ENCODE data around the gene RNGTT. TPM values are rescaled to one million over a fixed set of nuclear protein-coding genes. Genes with fewer than 3 reads are reported as not detected.

Gene RNGTT
- total and polyA plus RNA-seq, 8 donors = 12.1 to 18.5 (median 15.7) TPM

DNA sequence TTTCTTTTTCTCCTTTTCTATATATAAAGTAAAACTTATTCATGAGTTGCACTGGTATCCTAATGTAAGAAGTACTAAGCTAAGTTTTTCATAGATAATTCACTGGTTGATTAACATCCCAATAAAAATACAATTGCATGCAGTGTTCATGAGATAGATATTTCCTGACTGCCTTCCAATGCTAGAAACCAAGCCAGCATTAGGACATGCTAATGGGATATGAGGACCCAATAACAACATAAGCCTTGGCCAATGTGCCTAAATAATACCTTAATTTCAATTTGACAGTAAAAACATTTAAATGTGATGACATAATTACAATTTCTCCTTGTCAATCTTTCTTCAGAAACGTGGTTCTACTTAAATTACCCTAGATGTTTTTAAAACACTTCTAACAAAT is 152.7 kb downstream of the RNGTT start:
- DNase-seq (no peak), ATAC-seq (no peak)
- no peak for TF ChIP-seq CTCF (IDR thresholded peaks at IDR 0.05)
- Histone ChIP-seq H3K4me1 (no peaks in the 10 kb centered on the region), H3K4me3 (no peak overlapping the region), H3K27ac (no peak overlapping the region), H3K27me3 (no peaks in the 10 kb centered on the region), H3K36me3 (peaks cover 0 to 6% of the 10 kb centered on the region in 2 donors), H3K9me3 (peaks cover 0 to 18% of the 10 kb centered on the region in 2 donors)
- intact Hi-C loops (cut with DNase I) = no loop called here

GRCh38 chr6:88810089-88810488 is 153.3 kb downstream of the RNGTT start:
- H3K27ac ChIP-seq = no peak overlapping the region
- ATAC-seq (no peak), DNase-seq (no peak)
- H3K9me3 ChIP-seq = peaks cover 0 to 18% of the 10 kb centered on the region in 2 donors
- H3K4me1 ChIP-seq = no peaks in the 10 kb centered on the region
- peaks cover 0 to 6% of the 10 kb centered on the region in 2 donors for H3K36me3 ChIP-seq
- H3K4me3 ChIP-seq = no peak overlapping the region
- intact Hi-C loops (cut with DNase I) = no loop called here
- H3K27me3 ChIP-seq = no peaks in the 10 kb centered on the region
- no peak for TF ChIP-seq CTCF (IDR thresholded peaks at IDR 0.05)

- intact Hi-C loops (cut with DNase I) = no loop called here
- Histone ChIP-seq H3K27me3 (no peaks in the 10 kb centered on the region), H3K9me3 (peaks cover 0 to 18% of the 10 kb centered on the region in 2 donors), H3K4me3 (no peak overlapping the region), H3K27ac (no peak overlapping the region), H3K4me1 (no peaks in the 10 kb centered on the region), H3K36me3 (peaks cover 0 to 6% of the 10 kb centered on the region in 2 donors)
- DNase-seq = no peak
- TF ChIP-seq CTCF (IDR thresholded peaks at IDR 0.05) = no peak
- ATAC-seq = no peak
These were observed 155.0 kb downstream of the RNGTT start for GRCh38 chr6:88808381-88808780.

DNA sequence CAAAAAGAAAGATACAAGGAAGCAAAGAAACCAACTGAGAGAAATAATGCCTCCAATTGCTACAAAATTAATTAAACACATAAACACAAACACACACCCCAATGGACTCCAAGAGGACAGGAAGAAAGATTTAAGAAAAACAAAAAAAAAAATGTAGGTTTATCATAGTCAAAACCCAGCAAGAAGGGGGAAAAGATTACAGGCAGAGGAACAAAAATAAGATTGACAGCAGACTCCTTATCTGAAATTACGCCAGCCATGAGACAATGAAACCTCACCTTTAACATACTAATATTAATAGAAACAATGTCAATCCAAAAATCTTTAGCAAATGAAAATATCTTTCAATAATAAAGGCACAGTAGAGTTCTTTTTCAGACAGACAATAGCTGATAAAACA is 155.8 kb downstream of the RNGTT start:
- Histone ChIP-seq H3K9me3 (peaks cover 0 to 18% of the 10 kb centered on the region in 2 donors), H3K27me3 (no peaks in the 10 kb centered on the region), H3K4me3 (no peak overlapping the region), H3K27ac (no peak overlapping the region), H3K36me3 (peaks cover 0 to 10% of the 10 kb centered on the region in 2 donors), H3K4me1 (no peaks in the 10 kb centered on the region)
- intact Hi-C loops (cut with DNase I) = no loop called here
- no peak for TF ChIP-seq CTCF (IDR thresholded peaks at IDR 0.05)
- DNase-seq (no peak), ATAC-seq (no peak)

- no peaks in the 10 kb centered on the region for H3K27me3 ChIP-seq
- H3K9me3 ChIP-seq = peaks cover 0 to 18% of the 10 kb centered on the region in 2 donors
- peaks cover 0 to 10% of the 10 kb centered on the region in 2 donors for H3K36me3 ChIP-seq
- DNase-seq (no peak), ATAC-seq (no peak)
- no peaks in the 10 kb centered on the region for H3K4me1 ChIP-seq
- H3K4me3 ChIP-seq = no peak overlapping the region
- intact Hi-C loops (cut with DNase I) = no loop called here
- no peak overlapping the region for H3K27ac ChIP-seq
- no peak for TF ChIP-seq CTCF (IDR thresholded peaks at IDR 0.05)
These were observed 156.7 kb downstream of the RNGTT start for GRCh38 chr6:88806728-88807127.

Measured in left lung (tissue), 10 donors.